Erythroblast (primary cell): Measurements from ENCODE around the gene HDAC5.

Experiments used
- GATA1 ChIP-seq: IDR thresholded peaks from 2 replicates; pipeline ENCODE4 v1.6.1; 2011; ENCODE audit warnings: low read depth, mild to moderate bottlenecking, control low read depth, low read length, moderate library complexity
- POLR2A ChIP-seq: IDR thresholded peaks from 2 replicates; pipeline ENCODE4 v1.6.1; 2011; ENCODE audit warnings: mild to moderate bottlenecking, low read length

GRCh38 chr17:44065668-44066203, 57.7 kb downstream of the HDAC5 start:
- no peak for TF ChIP-seq POLR2A
- no peak for TF ChIP-seq GATA1
